Ecto neural progenitor cell (in vitro differentiated cells): ENCODE results near the gene SNW1.
"Not testable (repeated sequence)": the region's sequence is repeated elsewhere in the genome, so short reads cannot be mapped to it uniquely, and the experiment has no call there.

Source experiments
- DNase-seq: peaks from one replicate; pipeline ENCODE4 v3.0.0-alpha.2; 2018; ENCODE audit warnings: low spot score

Gene SNW1

DNA sequence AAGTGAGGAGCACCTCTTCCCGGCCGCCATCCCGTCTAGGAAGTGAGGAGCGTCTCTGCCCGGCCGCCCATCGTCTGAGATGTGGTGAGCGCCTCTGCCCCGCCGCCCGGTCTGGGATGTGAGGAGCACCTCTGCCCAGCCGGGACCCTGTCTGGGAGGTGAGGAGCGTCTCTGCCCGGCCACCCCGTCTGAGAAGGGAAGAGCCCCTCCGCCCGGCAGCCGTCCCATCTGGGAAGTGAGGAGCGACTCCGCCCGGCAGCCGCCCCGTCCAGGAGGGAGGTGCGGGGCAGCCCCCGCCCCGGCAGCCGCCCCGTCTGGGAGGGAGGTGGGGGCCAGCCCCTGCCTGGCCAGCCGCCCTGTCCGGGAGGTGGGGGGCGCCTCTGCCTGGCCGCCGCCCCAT is 13.5 kb downstream of the SNW1 start:
- DNase-seq: not testable (repeated sequence)

DNA sequence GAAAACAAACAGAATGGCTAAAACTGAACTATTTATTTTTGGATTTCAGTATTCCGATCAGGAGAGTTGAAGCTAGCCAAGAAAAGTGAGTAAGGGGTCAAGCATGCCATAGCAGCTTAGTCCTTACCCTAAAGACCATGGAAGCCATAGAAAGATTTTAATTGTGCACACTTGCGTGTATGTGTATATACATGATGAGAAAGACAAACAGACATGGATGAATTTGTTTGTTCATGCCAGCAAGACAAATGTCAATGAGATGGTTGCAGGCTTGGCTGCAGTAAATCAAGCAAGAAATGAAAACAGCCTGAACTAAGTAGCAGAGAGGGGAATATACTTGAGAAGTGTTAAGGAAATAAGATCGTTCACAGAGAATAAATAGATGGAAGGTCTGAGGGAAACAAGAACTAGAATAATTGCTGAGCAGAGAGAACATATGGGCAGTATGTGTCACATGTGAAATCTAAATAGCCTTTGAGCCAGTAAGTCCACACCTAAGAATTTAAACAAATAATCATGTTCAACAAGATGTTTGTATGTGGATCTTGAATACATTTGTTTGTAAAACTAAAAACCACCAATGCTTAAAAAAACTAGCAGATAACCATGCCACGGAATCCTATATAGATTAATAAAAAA is 14.8 kb downstream of the SNW1 start:
- no peak for DNase-seq

DNA sequence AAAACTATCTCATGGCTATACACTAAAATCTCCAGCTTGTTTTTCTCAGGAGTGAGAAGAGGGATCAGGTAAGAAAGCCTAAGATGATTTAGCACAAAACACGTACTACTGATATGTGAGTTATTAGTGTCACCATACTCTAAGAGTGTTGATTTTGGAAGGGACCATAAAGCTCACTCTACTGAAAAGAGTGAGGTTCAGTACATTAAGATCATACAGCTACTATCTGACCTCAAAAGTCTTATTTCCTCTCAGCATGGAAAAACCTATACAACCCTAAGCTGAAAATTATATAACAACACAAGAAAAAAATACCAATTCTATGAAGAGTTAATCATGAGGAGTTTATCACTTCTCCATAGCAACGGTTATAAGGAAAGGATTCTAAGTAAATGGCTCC is 19.5 kb downstream of the SNW1 start:
- no peak for DNase-seq

DNA sequence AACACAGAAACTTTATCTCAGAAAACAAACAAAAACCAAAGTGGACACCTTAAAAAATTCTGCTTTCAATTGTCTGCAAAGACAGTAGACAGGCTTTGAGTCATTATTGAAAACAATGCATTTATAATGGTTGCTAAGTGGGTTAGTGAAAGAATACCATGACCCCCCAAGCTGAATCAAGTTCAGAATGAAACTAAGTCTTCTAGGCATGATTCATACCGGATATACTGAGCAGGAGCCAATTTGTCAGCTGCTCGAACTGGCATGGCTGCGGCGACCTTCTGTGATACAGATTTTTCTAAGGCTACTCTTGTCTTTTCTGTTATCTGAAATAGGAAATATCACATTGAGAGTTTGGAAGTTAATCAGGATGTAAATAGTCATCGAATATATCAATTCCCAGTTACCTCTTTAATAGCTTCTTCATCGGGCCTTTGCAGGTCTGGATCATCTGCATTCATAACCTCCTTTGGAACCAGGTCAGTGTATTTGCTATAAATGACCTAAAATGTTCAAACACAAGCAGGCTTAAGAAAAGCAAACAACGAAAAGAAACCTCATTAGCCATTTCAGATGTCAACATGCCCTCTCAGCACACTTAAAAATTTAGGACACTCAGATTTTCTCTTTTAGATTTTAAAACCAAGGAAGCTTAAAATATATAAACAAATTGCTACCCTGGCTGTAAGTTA is 22.3 kb downstream of the SNW1 start:
- DNase-seq: no peak

DNA sequence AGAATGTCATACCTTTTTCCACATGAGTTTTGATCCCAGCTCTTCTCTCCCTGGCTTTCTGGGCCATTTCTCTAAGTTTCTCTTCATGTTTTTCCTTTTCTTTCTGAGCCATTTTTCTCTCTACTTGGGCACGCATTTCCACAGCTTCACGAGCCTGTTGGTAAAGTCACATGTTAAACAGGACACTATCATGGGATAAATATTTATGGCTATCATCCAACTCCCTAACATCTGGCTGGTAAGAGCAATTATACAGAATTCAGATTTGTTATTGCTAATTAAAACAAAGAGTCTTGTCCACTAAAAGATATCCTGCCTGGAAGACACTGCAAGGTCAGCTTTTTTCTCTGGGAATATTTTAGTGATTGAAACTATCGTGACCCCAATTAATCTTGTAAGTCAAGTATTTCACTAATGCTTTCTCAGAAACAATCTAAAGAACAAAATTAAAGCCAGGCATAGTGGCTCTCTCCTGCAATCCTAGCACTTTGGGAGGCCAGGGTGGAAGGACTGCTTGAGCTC is 29.9 kb downstream of the SNW1 start:
- no peak for DNase-seq

DNA sequence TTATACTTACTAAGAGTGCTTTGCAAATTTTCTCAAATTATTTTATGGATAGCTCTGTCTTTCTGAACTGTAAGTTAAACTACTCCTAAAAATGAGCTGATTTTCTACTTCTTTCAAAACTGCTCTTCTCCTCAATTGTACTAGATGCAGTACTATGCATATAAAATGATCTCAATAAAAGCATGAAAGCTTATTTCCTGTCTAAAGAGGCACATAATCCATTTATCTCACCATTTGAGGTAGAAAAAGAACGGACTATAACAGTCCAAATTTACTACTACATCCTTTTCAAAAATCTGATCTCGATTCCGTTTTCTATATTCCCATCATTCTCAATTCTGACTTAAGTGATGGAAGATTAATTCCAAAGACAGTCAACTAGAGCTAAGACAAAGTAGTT is 38.7 kb downstream of the SNW1 start:
- DNase-seq: no peak

DNA sequence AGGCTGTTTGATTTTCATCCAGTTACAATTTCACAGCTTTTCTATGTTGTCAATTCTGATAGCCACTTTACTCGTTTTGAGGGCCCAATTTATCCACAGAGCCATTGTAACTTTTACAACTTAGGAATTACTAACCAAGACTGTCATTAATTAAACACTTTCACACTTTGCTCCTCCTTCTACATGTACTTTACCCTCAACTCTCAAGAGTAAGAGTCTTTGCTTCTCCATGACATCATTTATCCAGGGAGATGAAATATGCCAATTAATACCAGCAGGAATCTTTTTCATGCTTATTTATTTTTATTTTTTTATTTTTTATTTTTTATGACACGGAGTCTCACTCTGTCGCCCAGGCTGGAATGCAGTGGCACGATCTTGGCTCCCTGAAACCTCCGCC is 39.5 kb downstream of the SNW1 start:
- no peak for DNase-seq

DNA sequence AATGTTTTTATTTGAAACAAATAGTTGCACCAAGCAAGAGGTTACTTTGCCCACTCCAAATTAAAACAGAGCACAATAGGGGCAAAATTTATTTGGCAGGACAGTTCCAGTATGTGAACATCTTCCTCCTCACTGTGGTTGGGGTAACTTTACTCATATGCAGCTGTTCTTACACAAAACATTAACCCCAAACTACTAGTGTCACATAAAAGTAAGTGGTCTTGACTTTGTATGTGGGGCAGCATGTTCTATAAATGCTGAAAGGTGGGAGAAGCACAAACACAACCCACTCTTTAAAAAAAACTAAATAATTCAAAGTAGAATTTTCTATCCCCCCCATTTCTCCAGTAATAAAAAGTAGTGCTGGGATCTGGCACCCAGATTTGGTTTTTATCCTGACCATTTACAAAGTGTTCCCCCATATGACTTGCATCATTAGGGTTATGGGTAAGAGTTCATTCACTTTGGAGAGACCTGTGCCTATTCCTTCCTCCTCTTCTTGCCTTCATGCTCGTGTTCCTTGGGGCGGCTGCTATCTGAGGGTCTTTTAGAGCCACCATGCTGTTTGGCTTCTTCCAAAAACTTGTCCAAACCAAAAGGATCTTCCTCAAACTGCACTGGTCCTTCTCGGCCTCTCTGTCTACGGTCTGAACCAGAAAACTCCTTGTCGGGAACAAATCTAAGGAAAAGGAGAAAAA is 43.2 kb downstream of the SNW1 start:
- no peak for DNase-seq

DNA sequence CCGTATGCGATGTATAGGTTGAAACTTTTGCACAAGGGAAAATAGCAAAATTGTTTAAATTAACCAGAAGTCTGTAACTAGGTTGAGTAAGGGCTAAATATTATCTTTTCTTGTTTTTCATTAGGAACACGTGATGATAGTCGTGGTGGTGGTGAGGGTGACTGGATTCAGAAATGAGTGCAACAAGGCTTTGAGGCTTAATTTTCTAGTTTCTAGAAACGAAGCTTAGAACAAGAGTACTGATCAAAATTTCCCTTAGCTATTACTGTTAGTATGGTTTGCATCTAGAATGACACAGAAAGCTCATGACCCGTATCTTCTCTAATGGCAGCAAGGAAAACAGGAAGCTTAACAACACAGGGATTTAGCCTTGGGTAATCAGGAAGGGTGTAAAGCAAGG is 46.0 kb downstream of the SNW1 start:
- DNase-seq: no peak

DNA sequence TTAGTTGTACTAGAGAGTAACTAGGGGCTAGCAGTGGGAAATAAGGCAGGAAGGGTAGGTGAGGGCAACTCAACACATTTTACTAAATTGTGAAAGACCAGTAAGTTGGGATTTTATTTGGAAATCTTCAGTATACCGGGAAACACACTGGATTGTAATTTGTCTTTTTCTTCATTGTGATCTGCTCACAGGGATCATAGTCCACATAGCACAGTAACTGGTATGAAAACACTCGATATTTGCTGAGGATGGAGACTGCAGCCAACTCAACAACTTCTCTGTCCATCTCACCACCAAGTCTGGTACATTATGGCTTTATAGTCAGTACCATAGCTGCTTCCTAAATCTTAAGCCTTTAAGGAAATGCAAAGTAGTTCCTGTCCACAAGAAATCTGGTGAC is 50.6 kb downstream of the SNW1 start:
- no peak for DNase-seq

DNA sequence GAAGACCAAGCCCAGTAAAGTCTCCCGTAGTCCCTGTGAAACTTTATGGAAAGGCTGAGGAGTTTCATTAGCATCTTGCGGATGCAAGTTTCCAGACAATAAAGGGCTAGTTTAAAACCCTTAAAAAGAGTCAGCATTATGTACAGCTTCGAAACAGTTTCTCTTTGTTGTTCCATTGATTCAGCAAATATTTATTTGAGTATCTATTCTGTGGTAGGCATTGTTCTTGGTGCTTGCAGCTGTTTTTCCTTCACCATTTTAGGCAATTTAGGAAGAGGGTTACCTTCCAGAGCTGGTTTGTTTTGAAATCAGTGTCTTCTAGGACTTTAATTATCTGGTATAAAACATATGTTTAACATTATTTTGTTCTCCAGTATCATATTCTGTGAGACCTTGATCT is 51.5 kb downstream of the SNW1 start:
- no peak for DNase-seq

DNA sequence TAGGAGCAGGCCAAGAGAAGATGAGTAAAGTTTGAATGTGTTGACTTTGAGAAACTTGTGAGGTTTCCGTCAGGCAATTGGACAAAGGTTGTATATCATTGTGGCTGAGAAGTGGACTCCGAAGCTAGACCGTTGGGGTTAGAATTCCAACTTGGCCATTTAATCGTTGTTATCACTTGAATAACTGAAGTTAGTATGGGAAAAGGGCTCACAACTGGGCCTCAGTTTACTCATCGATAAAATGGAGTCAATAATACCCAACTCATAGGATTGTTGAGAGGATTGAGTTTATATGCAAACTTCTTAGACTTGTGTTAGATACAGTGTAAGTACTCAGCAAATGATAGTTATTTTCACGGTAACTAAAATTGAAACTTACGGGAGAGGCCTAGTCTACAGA is 52.2 kb downstream of the SNW1 start:
- DNase-seq: no peak

DNA sequence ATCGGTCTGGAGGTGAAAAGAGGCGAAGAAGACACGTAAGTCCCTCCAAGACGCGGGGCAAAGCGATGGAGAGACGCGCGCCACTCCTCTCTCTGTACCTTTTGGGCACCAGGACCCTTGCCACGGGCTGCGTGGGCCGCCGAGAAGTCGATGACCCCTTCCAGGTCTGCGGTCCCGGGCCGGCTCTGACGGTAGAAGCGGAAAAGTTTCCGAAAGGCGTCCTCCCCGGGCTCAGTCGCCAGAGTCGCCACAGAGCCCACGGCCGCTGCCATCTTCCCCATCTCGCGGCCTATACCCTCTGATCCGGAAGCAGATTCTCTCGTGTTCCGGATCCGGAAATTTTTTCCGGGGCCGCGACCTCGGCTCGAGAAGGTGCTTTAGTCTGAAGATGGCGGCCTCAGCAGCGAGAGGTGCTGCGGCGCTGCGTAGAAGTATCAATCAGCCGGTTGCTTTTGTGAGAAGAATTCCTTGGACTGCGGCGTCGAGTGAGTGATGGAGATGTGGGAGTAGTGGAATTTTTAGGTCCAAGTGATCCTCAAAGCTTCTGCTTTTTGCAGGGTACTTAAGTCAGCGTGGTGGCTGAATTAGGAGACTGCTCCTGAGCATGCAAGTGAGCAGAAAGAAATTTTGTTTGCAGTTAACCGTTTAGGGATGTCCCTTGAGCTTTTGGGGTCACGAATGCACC is 53.1 kb downstream of the SNW1 start, which contains the start of the genes ALKBH1 and SLIRP:
Gene ALKBH1, minus strand, starts transcription at position 300 of the 685 bp plus-strand sequence. Its CDS starts 19 bp downstream, at position 281.
Gene SLIRP, plus strand, starts transcription at position 380 of the 685 bp plus-strand sequence. Its CDS starts 9 bp downstream, at position 389.
- DNase-seq: peak; percentile 87

DNA sequence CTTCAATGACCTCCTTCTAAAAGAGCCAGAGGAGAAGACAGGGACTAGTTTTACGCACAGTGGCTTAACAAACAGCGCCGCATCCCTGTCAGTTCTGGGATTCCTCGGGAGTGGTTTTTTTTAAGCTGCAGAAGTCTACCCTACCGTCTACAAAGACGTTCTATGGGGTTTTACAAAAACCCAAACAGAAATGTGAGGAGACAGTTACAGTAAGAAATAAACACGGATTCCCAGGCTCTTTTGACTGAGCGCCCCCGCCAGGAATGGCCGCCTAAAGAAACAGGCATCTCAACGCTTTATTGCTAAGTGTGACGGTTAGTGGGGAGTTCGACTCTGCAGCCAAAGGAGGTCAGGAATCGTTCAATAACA is 53.6 kb downstream of the SNW1 start:
- DNase-seq: peak; percentile 45

DNA sequence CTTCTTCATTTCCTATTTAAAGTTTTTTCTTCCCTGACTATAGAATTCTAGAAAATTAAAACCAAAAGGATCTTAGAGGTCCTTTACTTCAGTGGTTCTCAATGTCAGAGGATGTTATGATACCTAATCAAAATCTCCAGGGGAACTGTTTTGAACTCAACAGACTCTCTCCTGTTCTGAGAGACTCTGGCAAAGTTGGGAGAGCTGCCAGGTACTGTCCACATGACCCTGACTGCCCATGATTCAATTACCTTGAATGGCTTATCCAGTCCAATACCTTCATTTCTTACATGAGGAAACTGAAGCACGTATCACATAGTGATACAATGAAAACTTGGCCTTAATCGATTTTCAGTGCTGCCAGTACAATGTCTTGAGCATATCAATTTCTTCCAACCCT is 69.7 kb downstream of the SNW1 start:
- no peak for DNase-seq

DNA sequence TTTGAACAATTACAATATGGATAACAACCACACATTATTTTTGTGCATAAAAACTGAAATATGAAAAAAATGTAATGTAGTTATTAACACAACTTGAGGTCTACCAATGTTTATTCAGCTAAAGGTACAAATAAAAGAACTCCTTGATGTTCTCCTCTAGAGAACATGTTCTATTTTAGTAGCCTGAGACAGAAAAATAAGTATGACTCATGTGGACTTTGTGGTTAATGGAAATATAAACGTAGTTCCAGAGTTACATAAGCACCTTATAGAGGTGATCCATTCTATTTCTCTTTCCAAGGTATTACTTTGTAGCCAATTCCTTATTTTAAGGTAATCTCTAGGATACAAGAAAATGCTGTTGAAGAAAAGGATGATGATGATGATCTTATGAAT is 78.8 kb downstream of the SNW1 start:
- DNase-seq: no peak

DNA sequence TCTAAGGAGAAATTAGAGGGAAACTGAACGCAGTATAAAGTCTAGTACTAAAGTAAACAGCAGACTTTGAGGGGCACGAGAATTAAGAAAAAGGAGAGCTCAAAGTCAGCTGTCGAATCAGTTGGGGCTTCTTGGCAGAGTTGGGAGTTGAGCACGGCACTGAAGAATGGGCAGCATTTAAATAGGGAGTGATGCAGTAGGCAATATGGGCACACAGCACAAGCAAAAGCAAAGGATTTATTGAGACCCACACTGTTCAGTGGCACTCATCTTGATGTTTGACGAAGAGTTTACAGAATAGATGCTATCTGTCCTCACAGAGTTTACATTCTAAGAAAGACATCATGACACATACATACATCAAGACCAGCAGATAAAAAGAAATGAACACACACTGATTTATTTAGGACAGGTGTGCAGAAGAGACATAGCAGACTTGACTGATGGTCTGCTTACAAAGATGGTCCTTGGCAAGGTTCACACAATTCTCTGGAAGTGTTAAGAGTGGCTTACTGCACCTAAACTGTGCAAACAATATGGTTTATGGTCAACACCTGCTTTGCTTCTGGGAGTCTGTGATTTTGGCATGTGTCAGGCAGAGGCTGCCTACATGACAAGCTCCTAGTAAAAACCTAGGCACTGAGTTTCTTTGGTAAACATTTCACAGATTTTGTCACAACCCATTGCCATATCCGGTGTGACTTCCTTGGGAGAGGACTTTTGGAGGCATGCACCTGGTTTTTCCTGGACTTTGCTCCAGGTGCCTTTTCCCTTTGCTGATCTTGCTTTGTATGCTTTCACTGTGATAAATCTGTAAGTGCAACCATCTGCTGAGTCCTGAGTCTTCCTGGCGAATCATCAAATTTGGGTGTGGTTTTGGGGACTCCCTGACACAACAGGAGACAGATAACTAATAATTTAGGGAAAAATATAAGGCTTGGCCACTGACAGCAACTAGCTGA is 79.5 kb downstream of the SNW1 start:
- no peak for DNase-seq

DNA sequence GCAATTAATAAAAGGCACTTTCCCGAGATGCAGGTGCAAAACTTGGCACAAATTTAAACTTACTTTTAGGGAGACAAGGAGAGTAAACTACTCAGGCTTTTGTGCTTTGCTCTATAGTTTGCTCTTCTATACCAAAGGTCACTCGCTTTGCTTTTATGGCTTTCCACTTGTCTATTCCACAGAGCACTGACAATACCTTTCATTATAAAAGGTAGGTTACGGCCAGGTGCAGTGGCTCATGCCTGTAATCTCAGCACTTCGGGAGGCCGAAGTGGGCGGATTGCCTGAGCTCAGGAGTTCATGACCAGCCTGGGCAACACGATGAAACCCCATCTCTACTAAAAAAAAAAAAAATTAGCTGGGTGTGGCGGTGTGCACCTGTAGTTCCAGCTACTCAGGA is 86.0 kb downstream of the SNW1 start:
- DNase-seq: no peak

DNA sequence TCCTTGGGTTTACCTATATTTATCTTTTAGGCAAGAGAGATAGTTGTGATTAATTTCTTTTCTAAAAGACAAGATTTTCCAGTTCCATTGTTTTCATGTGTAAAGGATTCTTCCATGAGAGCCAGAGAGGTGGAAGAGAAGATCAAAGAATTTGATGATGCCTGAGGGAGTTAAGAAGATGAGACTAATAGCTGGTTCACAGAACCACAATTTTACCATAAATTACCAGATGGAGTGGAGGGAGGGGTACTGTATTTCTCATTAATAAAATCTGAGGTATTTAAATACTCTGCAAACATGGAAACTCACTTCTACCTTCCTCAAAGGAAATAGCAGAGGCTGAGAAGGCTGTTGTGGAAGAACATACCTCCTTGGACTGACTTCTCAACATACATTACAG is 87.8 kb downstream of the SNW1 start:
- DNase-seq: no peak
